HuH-7 (cell line): Measurements from ENCODE around the gene FOXP1.
"Not testable (repeated sequence)": the region's sequence is repeated elsewhere in the genome, so short reads cannot be mapped to it uniquely, and the experiment has no call there.

Source experiments
- DNase-seq: peaks from one replicate; pipeline ENCODE4 v3.0.0; 2011; ENCODE audit warnings: low spot score

FOXP1 gene

DNA sequence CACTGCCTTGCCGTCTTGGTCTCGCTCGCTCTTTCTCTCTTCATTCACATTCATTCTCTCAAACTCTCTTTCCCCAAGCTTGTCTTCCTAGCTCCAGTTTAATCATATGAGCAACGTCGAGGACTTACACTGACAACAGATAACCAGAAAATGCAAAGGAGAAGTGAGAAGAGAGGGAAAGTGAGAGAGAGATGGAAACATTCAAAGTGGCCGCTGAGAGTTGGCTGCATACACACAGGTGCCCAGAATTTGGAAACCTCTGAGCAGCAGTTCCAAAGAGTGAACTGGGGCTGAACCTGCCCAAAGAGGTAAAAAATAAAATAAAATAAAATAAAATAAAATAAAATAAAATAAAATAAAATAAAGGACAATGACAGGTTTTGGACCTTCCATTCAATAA is 583.0 kb downstream of the FOXP1 start:
- no peak for DNase-seq

DNA sequence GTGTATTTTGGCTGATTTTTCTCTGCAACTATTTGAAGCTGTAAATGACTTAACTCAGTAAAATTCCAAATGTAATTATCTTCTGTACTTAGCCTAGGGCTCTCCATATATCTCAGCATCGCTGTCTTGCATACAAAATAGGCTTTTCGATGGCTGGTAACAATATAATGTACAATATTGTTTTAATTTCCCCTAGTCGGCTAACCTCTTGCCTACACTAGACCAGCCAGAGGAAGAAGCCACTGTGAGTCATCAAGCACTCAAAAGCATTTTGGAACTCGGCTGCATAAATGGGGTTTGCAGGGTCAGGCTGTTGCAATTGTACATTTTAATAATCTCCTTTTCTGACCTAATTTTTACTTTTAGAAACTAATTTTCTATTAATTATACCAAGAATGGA is 583.8 kb downstream of the FOXP1 start:
- DNase-seq, result no peak

DNA sequence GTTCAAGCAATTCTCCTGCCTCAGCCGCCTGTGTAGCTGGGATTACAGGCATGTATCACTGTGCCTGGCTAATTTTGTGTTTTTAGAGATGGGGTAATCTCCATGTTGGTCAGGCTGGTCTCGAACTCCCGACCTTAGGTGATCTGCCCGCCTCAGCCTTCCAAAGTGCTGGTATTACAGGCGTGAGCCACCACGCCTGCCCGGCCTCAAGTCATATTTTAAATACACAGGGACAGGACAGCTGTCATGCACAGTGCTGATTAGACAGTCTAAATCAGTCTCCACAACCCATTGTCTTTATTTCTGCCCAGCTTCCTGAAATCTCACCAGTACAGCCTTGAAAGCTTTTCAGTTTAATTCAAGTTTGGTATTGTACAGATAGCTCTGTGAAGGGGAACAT is 587.4 kb downstream of the FOXP1 start:
- DNase-seq, result no peak

DNA sequence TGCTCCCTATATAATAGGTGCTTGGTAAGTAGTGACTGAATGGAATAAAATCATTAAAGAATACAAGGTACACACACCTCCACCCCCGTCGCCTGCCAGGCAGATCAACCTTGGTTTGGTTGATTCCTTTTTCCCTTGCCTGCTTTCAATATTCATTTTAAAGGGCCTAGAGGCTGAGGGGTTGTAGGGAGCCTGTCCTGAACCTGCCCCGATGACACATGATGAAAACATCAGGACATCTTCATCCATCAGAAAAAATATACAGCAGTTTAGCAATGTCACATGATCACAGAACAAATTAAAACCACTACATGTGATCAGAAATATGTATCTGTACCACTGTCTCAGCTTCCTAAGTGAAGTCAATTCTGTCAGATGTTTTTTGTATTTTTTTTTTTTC is 588.9 kb downstream of the FOXP1 start:
- DNase-seq, result no peak

DNA sequence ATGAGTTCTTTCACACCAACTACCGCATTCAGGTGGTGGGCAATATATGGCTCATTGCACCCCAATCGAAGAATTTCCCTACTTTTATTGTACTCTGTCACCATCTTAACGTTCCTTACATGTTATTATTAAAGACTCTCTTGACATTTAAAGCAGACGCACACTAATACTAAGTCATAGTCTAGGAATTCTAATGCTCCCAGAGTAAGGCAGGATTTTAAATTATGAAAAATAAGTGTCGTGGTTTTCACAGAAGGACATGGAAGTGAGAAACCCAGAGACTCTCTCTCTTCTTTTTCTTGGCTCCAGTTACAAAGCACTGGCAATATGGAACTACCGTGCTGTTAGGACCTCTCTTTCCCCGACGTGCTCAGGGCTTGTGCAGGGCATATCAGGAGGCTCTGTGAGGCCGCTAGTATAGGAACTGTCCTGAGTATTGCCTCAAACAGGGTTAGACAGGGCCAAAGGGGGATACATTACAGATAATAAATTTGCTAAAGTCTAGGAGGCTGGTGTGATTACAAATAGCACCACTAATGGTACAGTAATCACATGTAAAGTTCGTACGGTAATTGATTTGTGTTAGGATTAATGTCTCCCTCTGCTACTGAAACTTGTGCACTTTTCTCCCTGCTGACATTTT is 590.8 kb downstream of the FOXP1 start:
- DNase-seq, result no peak

DNA sequence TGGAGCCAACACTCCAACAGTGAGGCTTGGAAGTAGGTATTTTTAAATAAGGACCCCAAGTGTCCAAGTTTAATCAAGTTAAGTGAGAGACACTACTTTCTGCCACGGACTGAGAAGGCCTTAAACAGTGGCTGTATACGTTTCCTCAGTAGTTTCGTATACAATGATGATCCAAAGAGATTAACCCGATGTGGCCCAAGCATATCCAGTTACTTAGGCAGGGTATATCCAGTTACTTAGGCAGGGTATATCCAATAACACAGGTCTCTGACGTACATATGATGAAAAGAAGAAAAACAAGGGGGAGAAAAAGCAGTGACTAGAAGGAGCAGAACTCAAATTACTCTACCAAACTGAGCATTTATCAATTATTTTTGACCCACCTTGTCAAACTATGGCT is 591.4 kb downstream of the FOXP1 start:
- no peak for DNase-seq

DNA sequence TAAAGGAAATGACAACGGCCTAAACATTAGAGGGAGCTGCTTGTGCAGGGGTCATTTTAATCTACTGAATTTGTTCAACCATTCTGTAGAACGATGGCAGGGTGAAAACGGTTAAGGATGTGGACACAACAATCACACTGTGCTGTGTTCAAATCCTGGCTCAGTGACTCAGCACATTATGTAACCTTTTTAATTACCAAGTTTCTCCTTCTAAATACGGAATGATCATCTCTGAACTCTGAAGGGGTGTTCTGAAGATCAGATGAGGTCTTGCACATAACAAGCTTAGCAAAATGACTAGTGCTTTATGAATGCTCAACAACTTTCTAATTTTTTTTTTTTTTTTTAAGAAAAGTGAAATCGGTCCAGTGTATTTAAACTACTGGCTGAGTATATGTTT is 592.8 kb downstream of the FOXP1 start:
- DNase-seq, result no peak

DNA sequence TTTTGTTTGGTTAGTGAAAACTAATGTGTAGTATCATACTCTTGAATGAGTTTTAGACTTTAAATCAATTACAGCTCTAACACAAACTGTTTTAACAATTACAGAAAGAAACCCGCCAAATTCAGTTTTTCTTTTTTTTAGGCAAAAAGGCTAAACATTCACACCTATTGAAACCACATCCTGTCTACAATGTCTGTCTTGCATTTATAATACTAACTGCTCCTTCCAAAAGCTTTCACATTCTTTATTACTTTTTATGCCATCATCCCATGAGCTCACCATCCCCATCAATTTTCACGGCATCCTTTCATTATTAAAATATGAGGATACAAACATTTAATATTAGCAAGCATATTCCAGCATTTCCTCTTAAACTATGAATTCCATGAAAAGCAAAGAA is 593.3 kb downstream of the FOXP1 start:
- no peak for DNase-seq

DNA sequence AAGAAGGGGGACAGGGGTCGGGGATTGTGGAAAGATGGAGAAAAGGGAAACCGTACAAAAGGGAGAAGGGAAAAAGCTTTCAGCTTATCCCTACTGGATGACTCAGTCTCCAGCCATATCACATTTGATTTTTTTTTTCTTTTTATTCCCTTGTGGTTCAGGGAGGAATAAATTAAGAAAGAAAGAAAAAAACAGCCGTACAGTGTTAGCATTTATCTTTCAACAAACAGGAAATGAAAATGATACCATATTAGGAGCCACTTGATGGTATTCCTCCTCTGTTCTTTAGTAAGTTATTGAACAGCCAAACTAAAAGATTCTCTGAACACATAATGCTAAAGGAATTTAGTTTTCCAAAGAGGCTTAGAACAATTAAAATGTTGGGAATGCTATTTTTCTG is 594.4 kb downstream of the FOXP1 start:
- DNase-seq, result no peak

DNA sequence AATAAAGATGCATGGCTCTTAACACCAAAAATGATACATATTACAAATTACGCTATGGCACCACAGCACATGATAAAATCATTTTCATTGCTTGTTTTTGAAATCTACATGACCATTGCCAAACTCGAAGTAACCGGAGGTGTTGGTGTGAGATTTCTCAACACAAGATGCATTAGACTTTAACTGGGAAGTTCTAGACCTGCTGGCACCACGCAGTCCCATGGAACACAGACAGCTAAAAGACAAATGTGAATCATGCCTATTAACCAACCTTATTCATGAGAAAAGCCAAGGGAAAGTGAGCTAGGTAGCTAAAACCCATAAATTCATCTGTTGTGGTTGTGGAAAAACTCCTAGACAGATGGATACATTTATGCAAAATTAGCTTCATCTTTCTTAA is 595.4 kb downstream of the FOXP1 start:
- DNase-seq, result no peak

DNA sequence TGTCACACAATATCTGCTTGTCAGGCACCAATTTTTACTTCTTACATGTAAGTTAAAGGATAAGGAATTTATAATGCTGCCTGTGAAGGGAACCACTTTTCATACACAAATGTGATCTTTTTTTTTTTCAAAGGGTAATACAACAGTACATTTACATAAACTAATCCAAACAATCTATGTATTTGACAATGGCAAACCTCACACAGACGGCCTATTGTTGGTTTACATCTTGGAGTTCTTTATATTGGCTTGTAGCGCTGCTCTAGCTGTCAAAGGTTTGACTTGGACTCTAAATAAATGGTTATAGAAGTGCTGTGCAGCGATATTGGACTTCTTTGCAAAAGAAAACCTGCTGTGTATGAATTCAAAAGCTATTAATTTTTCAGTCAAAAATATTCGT is 598.0 kb downstream of the FOXP1 start:
- no peak for DNase-seq

DNA sequence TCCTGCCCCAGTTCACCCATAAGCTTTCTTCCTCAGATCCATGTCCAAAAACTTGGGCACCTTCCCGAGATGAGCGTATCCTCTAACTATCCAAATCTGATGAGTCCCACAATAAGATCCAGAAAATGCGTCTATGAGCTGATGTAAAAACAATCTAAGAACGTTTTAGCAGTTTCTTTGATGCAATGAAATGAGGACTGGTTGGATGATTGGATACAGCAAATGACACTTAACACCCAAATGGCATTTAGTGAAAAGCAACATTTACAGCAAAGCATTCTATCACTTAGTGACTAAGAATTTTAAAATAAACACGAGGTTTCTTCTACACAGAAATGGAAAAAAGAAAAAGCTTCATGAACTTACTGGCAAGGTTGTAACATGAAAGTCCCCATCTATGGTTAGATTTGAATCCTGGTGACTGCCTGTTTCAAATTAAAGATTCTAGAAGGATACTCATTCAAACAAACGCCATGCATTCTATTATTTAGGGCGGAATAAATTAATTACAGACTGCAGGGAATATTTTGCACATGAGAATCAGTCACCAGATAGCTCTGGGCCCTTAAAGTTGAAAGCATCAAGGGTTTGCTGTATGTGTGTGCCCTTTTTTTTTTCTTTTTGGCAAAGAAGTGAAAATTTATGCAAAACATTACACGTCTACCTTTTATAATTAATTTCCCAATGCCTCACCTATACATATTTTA is 598.6 kb downstream of the FOXP1 start:
- no peak for DNase-seq

DNA sequence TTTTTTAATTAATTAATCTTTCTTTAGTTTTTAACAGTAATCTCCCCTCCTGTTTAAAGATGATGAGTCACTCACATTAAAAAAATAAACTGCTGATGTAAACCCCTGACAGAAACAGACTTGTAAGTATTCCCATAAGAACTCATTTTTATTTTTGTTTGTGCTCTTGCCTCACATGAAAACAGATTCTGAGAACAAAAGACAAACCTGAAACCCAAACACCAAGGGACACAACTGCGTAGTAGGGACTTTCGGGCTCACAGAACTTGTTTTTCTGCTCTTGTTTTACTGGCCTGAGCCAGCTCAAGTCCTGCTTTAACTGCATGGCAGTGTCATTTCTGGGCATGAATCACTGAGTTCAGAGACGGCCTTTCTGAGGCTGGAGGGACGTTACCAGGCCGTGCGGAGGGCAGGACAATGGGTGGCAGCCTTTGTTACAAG is 600.8 kb downstream of the FOXP1 start:
- no peak for DNase-seq

DNA sequence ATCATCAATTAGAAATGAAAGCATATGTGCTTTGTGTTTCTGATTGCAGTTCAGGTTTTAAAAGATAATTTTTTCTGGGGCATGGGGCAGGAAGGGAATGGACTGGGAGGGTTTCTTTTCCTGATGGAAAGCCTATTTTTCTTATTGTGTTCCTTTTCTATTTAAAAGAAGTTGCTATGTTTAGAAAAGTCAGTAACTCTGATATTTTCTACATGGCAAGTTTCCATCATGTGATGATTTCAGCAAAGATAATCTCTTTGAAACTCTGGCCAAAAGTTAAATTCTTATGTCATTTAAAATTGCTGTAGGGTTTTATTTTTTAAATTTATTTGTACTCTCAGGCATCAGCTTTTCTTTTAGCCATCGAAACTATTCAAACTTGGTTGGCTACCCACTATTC is 601.2 kb downstream of the FOXP1 start:
- DNase-seq, result no peak

DNA sequence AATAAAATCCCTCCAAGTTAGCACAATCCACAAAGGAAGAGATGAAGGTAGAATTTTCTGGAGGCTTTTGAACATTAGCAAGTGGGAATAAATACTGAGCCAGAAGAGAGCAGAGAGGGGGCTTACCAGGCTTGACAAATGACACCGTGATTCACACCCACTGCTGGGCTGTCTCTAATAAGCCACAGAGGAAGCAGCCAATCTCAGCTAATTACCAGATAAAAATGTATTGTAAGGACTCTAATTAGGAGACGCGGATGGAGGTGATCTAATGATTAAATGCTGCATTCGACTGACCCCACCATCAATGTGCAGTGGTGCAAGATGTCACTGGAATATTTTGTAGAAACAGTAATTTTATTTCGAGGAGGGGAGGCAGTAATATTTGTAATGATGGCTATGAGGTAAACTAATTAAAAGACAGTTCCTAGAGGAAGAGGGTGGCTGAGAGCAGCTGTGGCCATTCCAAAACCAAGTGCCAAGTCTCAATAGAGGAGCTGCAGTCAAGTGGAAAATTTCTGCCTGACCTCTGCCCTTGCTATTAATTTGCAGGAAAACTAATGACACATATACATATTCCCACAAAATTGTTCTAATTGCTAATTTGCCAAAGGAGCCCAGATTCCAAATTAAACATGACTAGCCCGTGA is 602.2 kb downstream of the FOXP1 start:
- no peak for DNase-seq

DNA sequence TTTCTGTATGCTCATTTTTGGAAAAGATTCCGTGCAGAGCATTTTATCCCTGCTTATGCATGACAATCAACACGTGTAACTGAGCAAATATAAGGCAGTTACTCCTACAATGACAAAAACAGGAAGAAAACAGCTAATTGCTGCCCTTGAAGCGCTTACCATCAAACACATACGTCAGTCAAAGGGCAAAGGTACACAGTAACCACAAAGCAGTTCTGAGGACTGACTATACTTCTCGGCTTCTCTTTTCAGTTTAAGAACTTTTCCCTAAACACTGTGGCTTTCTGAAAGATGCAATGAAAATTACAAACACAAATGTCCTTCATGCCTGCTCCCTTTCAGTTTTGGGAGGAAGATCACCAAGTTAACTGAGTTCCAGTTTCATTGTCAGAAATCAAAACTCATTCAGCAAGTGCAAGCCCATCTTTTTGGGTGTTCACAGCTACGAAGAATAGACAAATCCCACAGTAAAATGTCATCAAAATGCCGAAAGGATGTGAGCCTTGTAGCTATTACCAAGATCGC is 602.8 kb downstream of the FOXP1 start:
- no peak for DNase-seq

DNA sequence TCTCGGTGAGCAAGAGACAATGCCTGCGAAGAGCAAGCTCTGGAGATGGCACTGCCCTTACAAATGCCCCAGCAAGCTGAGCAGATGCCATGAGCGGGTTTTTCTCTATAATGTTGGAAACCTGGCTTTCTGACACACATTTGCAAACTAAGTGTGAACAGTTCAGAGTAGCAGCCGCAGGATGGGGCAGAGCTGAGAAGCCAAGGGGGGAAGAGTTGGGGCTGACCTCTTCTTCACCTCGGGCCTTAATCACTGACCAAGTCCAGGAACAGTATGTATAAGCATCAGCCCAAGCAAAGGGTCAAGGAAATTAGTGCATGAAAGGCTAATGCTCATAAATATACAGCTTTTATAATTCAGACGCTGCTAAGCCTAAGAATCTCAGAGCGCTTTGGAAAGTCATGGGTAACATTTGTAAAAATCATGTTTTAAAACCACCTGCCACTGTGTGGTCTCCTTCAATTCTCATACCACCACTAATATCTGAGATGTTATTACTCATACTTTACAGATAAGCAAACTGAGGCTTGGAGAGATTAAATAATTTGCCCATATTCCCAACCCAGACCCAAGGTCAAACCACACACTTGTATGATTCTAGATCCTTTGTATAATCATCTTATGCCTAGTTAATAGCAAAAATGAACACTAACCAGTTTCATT is 603.4 kb downstream of the FOXP1 start:
- DNase-seq, result no peak

DNA sequence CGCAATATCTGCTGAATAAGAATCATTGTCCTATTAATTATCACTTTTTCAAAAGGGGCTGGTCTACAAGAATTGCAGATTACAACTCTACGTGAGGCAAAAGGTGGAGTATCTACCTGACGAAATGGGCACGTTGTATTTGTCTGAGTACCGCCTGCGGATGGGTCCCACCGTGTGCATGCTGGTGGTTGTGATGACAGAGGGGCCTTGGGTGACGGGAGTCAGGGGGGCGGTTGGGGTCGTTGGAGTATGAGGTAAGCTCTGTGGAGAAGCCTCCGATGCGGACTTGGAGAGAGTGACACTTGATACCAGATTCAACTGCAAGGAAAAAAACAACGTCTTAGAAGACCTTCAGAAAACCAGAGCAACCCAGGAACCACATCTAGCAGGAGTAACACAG is 605.8 kb downstream of the FOXP1 start:
- DNase-seq, result no peak

DNA sequence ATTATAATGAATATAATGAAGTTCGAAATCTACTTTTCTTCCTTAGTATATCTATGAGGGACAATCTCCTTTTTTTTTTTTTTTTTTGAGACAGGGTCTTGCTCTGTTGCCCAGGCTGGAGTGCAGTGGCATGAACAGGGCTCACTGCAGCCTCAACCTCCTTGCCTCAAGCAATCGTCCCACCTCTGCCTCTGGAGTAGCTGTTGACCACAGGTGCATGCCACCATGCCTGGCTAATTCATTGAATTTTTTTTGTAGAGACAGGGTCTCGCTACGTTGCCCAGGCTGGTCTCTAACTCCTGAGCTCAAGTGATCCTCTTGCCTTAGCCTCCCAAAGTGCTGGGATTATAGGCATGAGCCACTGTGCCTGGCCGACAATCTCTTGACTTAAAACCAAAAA is 607.5 kb downstream of the FOXP1 start:
- DNase-seq, result not testable (repeated sequence)

DNA sequence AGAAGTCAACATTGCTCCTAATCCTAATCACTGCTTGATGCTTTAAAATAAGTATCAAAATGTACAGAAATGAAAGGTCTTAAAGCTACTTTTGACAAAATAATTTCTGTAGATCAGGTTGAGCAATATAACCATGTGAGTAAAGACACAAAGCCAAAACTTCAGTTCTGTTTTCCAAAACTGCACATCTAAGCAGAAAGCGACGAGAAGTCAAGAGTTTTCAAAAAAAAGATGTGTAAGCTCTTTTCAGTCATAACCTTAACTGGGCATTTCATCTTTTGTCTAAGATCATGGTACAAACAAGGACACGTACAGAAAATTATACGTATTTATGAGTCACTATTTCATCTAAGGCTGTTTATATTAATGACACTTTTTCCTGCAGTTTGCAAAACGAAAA is 608.8 kb downstream of the FOXP1 start:
- DNase-seq, result no peak

DNA sequence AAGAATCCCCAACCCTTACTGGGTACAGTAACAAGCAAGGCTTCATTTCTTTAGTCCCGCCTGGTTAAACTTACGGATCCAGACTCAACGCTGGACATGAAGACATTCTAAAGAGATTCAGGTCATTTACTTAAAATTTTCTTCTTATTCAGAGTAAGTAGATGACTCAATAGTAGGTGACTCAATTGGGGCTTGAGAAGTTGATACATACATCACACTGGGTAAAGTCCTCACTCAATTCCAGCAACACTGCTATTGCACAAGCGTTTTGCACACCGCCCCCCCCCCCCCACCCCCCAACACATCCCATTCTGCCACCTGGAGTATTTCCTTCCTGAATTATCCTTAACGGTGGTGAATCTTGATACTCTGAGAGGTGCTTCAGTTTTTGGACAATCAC is 610.0 kb downstream of the FOXP1 start:
- DNase-seq, result no peak

DNA sequence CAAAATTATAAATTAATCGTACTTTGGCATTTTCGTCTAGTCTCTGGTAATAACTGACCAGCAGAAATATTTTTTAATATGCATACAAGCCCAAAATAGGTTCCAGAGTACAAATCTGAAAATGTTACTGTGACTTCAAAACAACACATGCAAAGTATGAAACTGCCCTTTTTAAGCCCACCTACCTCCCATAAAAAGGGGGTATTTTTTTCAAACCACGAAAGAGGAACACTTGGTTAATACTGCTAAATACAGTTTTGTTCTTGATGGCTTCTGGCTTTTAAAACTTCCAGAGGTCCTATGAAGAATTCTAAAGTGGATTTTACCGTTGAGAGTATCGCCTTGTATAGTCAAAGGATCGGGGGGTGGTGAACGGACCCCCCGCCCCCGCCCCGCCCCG is 610.7 kb downstream of the FOXP1 start:
- DNase-seq, result no peak

DNA sequence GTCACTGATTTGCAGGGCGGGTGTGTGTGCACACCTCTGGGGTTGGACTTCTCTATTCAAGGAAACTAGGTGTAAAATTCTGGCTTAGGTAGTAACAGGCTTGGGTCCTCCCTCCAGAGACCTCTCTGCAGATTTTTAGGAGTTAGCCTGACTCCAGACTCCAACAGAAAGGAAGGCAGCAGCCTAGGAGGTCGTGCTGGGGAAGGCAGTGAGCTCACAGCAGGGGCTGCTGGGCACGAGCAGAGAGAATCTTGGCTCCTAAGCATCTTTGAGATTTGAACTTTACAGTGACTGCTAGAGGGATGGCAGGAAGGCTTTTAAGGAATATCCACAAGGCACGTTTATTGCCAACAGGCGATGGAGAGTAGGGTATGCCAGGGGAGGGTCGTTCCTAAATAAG is 612.6 kb downstream of the FOXP1 start:
- no peak for DNase-seq
